Right ventricle myocardium superior (tissue), 1 donor: ENCODE data around the gene SAMD8. TPM values are rescaled to one million over a fixed set of nuclear protein-coding genes. Genes with fewer than 3 reads are reported as not detected.

Experiments used
- ATAC-seq: fragments of 200-7000 bp; cut with Tn5 transposase; one replicate; pipeline ENCODE4 v1.9.1; 2020; ENCODE audit warnings: mild to moderate bottlenecking; ENCODE audit not compliant: poor library complexity
- DNase-seq: peaks from one replicate; pipeline ENCODE4 v3.0.0-alpha.2; 2020
- intact Hi-C: fragments of 100-400 bp; cut with DNase I; formaldehyde crosslinking; loops from one replicate; pipeline ENCODE4 v1.11.2; 2022
- long read RNA-seq: library from polyadenylated mRNA; unstranded; transcript quantifications from one replicate; pipeline ENCODE4 v2.0.0, GENCODE V29; 2021
- total RNA-seq: library from RNA; stranded (reverse); fragmentation: NEBNext Ultra II Directional; extraction: Animal tissue kit (Norgen Biotek cat#: 25700); gene quantifications from one replicate; pipeline ENCODE4 v1.2.1, GENCODE V29; 2021
- donor health status: DM: no; HTN: yes; CAD: no; lungs with severe emphysema.

The SAMD8 gene
- total RNA-seq, result 23.3 TPM
- long read RNA-seq, transcript SAMD8-202 (6 exons, 1,654 nt), result major isoform, 8 of 28 reads
- long read RNA-seq, partial matches to known transcripts, result 1 of 28 reads
- long read RNA-seq, other reads (novel, unspliced or antisense), result 19 of 28 reads

- ATAC-seq (peak; percentile 94), DNase-seq (peak; percentile 98)
- intact Hi-C loops, result loop anchor here (5.0 to 10.0 kb wide), 2 partner anchors 121 to 287 kb away; partner anchors contain the start of gene KAT6B
Measured at GRCh38 chr10:75111365-75111906, at the start of gene SAMD8. SAMD8 (plus strand) TSS chr10:75111656; CDS start chr10:75150529, 38,873 bp downstream.

DNA sequence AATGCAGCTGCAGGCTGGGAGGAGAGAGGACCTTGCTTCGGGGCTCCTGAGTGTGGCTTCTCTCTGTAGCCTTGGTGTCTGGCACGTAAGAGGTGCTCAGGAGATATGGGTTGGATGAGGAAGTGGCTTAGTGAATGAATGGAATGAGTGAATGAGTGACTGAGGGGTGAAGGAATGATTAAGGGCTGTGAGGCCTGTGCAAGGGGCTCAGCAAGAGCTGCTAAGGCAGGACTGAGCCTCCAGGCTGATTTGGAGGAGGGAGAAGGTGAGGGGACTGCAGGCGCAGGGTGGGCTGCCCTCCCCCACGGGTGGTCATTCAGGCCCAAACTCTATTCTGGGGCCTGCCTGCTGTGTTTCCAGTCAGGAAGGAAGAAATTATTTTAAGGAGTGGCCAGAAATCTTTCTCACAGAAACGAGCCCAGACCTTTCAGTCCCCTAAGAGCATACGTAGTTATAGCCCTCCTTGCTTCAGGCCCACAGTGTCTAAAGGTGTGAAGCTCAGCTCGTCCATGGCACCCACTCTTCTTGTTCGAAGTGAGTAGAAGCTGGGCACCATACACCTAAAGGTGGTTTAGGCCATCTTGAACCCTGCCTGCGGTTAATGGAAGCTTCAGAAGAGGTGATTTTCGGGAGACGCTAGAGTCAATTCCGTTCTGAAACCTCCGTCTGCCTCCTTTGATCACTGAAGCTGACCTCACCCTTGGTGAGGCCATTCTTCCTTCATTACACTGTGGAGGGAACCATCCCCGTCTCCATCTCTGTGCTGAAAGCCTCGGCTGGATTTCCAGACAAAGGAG lies 49.5 kb upstream of the SAMD8 start:
- intact Hi-C loops, result no loop called here
- ATAC-seq (no peak), DNase-seq (no peak)

DNA sequence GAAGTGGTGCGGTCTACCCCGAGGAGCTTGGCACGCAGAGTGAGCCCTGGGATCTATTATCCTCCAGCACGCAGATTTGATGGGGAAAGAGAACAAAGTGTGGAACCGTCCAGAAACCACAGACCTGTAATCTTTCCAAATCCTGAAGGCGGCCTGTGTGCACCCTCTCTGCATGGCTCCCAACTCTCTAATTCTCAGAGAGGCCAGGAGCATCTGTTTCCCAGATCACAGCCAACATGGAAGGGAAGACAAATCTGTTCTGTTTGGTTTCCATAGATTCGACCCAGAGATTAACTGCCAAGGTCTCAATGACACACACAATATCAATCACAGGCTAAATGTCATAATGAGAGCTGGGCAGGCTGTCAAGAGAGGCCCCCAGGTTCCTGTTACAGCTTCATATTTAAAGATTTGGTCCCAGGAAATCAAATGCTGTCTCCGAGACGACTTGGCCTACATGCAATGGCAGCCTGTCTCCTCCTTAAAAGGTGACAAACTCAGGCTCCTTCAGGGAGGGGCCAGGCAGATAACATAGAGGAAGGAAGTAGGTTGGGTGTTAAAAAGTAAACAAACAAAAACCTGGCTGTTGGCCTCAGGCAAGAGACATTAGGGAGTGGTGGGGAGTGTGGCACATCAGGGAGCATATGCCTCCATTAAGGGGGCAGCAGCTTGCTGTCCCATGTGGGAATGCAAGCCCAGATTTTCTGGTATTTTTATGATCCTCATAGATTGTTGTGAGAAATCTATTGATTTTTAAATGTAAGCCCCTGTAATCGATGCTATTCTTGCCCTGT lies 48.8 kb upstream of the SAMD8 start:
- intact Hi-C loops, result no loop called here
- DNase-seq (no peak), ATAC-seq (no peak)

- intact Hi-C loops, result no loop called here
- DNase-seq (no peak), ATAC-seq (no peak)
Measured at GRCh38 chr10:75063461-75064230, 47.8 kb upstream of the SAMD8 start.

DNA sequence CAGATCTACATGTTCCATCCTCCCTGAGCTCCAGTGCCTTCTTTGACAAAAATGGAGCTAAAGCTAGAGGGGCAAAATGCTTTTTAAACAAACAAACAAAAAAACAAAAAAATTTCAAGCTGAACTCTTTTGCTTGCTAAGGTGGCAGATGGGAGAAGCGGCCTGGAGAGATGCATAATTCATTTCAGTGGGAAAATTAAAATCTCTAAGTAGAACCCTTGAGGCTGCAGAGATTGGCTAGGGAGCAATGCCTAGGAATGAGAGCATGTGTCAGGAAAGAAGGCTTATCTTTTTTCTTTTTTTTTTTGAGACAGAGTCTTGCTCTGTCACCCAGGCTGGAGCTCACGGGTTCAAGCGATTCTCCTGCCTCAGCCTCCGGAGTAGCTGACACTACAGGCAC lies 46.4 kb upstream of the SAMD8 start:
- no peak for ATAC-seq
- DNase-seq, result no peak
- intact Hi-C loops, result no loop called here

DNA sequence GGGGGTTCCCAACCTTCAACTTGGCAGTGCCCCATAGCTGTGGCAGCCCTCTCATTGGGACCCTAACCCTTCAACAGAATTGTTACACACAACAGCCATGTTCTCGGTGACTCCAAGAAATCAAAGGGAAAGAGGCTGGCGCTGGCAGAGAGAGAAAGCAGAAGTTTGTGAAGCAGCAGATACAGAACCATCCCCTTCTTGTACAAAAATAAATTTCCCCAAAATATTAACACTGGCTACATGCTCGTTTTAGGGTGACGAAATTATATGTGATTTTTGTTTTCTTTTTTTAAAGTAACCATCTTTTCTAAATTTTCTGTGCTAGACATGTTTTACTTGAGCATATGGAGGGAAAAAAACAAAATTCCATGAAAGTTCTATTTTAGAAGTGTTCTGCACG lies 45.2 kb upstream of the SAMD8 start:
- ATAC-seq (no peak), DNase-seq (no peak)
- intact Hi-C loops, result no loop called here

- intact Hi-C loops, result no loop called here
- DNase-seq, result no peak
- no peak for ATAC-seq
Measured at GRCh38 chr10:75067272-75067671, 44.2 kb upstream of the SAMD8 start.

DNA sequence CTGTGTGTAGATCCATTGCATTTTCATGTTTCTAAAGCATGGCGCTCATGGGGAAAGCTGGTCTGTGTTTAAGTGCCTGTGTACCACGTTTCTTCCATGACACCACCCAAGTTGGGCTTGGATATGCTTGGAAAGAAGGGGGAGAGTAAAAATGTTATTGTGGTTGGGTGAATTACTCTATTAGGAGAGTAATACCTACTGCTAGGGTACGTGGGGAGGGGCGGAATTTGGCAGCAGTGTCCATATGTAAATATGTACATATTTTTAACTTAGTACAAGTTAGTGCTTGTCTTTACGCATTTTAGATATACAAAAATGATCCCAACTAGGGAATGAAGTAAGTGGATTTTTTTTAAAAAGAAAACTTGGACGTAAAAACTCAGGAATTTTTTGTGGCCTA lies 42.9 kb upstream of the SAMD8 start:
- no peak for DNase-seq
- no peak for ATAC-seq
- intact Hi-C loops, result no loop called here

DNA sequence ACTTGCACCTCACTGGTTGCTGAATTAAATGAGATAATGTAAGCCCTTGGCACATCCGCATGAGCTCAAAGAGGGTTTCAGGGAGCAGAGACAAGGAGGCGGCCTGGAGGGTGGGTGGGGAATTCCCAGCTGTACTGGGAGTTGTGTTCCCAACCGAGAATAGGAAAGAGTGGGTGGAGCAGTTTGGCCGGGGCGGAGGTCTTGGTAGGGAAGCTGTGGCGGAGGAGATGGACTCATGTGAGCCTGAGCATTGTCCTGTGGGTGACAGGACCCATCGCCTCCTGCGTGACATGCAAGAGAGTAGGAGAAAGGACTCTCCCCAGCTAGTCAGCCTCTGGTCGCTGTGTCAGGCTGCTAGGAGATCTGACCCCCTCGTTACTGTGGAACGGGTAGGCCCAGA lies 41.0 kb upstream of the SAMD8 start:
- ATAC-seq, result peak; percentile 49
- peak; percentile 50 for DNase-seq
- intact Hi-C loops, result no loop called here

DNA sequence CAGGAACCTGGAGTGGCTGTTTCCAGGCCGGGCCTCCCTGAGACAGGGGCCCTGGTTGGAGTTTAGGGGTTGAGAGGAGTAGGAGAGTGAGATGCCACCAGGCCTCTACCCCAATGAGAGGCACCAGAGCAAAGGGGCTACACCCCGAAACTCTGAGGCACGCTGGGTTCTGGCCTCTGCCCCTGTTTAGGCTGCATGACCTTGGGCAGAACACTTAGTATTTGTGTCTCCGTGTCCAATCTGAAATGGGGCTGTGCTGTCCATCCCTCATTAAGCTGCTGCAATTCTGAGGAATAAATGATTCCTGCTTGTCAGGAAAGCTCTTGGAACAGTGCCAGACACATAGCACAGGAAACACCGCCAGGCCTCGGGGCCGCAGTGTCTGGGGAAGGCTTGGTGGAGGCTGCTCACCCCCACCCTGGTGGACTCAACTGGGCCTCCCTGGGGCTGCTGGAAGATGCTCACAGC lies 40.5 kb upstream of the SAMD8 start:
- peak; percentile 25 for ATAC-seq
- DNase-seq, result no peak
- intact Hi-C loops, result no loop called here

- intact Hi-C loops, result no loop called here
- no peak for ATAC-seq
- DNase-seq, result no peak
Measured at GRCh38 chr10:75071756-75072155, 39.7 kb upstream of the SAMD8 start.

- intact Hi-C loops, result no loop called here
- ATAC-seq, result no peak
- no peak for DNase-seq
Measured at GRCh38 chr10:75072727-75073126, 38.7 kb upstream of the SAMD8 start.

GRCh38 chr10:75073442-75073841 lies 38.0 kb upstream of the SAMD8 start:
- intact Hi-C loops, result no loop called here
- no peak for DNase-seq
- no peak for ATAC-seq

- DNase-seq (no peak), ATAC-seq (no peak)
- intact Hi-C loops, result no loop called here
Measured at GRCh38 chr10:75074711-75075445, 36.6 kb upstream of the SAMD8 start.

- ATAC-seq (no peak), DNase-seq (no peak)
- intact Hi-C loops, result no loop called here
Measured at GRCh38 chr10:75076348-75076747, 35.1 kb upstream of the SAMD8 start.

- ATAC-seq (no peak), DNase-seq (no peak)
- intact Hi-C loops, result no loop called here
Measured at GRCh38 chr10:75079436-75080083, 31.9 kb upstream of the SAMD8 start.

DNA sequence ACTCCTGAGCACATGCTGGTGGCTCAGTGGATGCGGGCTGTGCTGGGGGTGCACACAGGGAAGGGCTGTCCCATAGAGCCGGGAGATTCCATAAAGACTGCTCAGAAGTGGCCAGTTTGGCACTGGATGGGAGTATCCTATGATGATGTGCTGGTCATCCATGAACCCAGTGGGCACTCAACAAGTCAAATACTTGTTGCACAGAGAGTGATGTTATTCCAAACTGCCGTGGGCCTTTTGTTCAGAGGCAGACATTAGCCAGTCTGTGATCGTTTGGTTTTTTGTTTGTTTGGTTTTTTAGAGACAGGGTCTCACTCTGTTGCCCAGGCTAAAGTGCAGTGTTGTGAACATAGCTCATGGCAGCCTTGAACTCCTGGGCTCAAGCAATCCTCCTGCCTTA lies 30.9 kb upstream of the SAMD8 start:
- ATAC-seq (no peak), DNase-seq (no peak)
- intact Hi-C loops, result no loop called here

DNA sequence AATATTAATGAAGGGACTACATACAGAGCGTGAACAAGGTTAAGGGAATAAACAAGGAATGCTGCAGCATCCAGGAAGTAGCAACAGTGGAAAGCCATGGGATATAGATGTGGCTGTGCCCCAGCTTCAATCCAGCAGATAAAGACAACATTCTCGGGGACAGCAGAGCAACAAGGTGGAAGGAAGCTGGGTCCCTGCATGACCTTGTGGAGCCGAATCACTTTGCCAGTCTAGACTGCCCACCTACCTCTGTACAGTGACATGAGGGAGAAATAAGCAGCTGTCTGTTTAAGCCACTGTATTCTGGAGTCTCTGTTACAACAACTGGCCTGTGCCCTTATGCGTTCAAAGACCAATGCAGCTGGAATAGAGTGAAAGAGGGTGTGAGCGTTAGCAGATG lies 30.1 kb upstream of the SAMD8 start:
- DNase-seq (no peak), ATAC-seq (no peak)
- intact Hi-C loops, result no loop called here
